NCI-H146 treated with DMSO at 0.1 percent for 48 hours (cell line): ENCODE data around the gene TFPT.

Source experiments
- DNase-seq: peaks from one replicate; lab custom pipeline; 2025; ENCODE audit not compliant: unreplicated experiment; lab: John Stamatoyannopoulos, UW

Gene TFPT

DNA sequence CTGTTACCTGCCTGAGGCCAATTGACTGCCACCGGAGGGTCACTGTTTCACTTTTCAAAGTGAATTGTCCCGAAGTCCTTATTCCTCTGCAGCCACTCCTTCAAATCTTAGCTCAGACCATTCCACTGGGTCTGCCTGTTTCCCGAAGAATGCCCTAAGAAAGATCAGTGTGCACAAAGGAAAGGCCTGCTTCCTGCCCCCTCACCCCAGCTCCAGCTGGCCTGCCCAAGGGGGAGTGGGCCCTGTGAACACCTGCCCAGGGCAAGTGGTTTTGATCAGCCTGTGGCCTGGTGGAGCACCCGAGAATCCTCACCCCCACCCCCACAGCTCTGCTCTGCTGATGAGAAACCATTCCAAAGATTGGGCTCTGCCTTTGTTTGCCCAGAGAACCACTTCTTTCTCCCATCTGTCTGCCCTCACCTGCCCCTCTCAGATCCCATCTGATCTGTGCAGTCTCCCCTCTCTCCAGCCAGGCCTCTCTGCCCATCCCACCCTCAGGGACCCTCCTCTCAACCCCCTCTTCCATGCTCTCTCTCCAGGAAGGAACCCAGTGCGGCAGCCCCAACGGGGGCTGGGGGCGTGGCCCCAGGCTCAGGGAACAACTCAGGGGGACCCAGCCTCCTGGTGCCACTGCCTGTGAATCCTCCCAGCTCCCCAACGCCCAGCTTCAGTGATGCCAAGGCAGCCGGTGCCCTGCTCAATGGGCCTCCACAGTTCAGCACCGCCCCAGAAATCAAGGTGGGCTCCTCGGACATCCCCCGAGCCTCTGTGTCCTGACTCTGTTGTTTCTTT is 33.8 kb upstream of the TFPT start:
- DNase-seq: no peak

DNA sequence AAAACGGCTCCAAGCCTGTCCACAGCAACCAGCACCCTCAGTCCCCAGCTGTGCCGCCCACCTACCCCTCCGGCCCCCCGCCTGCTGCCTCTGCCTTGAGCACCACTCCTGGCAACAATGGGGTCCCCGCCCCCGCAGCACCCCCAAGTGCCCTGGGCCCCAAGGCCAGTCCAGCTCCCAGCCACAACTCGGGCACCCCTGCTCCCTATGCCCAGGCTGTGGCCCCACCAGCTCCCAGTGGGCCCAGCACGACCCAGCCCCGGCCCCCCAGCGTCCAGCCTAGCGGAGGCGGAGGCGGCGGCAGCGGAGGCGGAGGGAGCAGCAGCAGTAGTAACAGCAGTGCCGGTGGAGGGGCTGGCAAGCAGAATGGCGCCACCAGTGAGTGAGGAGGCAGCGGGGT is 32.7 kb upstream of the TFPT start:
- DNase-seq: no peak

DNA sequence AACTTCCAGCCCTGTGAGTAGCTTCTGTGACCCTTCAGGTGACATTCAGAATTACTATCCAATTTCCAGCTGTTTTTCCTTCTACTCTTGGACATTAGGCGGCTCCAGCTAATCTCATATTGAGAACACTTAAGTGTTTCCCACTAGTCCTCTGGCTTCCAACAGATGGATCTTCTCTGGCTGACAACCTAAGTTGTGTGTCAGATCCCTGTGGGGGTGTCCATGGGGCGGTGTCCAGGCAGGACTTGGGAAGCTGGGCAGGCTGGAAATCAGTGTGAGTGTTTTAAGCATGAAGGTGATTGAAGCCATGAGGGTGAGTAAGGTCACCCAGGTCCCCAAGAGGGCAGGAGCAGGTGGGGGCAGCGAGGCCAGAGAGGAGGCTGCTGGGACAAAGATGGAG is 32.2 kb upstream of the TFPT start:
- DNase-seq: no peak

DNA sequence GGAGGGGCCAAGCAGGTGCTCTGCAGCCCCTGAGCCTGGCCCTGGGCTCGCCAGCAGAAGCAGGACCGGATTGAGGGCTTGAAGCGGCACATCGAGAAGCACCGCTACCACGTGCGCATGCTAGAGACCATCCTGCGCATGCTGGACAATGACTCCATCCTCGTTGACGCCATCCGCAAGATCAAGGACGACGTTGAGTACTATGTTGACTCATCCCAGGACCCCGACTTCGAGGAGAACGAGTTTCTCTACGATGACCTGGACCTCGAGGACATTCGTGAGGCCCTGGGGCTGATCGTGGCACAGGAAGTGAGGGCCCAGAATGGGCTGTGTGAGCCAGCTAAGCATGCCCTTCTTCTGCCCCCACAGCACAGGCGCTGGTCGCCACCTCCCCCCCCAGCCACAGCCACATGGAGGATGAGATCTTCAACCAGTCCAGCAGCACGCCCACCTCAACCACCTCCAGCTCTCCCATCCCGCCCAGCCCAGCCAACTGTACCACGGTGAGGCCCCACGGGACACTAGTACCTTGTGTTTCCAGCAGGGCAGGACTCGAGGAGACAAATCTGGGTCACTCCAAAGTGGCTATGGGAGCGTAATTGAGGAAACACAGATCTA is 30.2 kb upstream of the TFPT start:
- DNase-seq: no peak

DNA sequence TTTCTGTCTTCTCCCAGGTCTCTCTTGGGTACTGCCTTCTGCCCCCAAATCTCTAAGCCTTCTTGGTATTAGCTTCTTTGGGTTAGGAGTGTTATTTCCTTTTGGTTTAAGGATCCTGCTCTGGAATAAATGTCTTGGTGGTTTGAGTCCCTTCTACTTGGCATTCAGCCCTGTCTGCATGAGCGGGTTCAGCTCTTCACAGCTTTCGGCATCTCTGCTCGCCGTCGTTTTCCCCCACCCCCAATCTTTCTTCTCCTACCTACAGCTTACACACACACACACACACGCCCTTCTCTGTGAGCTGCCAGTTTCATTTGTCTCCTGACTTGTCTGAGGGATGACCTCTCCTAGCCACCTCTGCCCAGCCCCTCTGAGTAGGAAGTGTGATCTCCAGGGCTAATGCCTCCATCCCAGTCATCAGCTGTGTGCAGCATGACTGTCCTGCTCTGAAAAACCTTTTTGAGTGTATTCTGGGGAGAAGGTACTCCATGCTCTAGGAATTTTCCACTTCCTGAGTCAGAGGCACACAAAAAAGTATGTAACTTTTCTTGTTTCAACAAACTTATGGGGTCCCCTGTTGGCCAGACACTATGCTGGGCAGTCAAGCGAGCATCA is 26.8 kb upstream of the TFPT start:
- no peak for DNase-seq

DNA sequence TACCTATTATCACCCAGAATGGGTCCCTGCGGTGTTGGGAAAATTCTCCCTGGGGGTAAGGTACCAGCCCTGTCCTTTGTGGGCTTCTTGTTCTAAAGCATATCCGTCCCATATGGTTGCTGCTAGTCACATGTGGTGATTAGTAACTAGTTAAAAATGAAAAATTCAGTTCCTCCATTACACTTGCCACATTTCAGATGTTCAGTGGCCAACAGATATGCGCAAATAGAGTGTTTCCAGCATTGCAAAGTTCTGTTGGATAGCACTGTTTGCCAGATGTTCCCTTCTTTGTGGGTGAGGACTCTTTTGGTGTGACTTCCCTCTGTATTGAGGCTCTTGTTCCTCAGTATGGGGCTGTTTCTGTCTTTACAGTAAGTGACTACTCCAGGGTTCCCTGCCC is 25.9 kb upstream of the TFPT start:
- DNase-seq: no peak

DNA sequence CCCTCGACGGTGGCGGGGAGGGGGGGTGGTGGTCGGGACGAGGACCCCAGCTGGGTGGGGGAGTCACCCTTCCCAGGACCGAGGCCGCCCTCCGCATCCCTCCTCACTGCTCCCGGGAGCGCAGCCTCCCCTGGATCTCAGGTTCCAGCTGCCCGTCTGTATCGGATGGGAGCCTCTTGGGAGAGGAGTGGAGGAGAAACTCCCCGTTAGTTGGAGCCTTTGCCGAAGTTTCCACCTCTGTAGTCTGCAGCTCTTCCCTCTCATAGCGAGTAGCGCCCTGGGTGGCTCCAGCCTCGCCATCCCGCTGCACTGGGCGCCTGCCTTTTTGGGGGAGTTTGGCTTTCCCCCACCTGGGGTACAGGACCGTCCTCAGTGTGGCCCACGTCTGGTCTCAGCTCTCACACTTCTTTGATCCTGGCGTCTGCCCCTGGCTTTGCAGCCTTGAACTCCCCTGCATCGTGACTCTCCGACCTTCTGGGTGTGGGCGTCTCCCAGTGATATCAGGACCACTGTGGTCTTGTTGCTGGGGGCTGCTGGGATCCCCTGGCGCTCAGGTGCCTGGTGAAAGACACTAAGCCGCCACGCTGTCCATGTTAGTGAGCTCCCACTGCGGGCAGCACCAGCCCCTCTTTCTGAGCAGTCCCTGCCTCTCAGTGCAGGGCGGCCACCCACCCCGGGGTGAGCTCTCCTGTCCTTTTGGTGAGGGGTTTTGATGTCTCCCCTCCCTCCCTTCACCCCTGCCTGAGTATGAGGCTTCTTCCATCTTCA is 23.2 kb upstream of the TFPT start:
- DNase-seq: no peak

DNA sequence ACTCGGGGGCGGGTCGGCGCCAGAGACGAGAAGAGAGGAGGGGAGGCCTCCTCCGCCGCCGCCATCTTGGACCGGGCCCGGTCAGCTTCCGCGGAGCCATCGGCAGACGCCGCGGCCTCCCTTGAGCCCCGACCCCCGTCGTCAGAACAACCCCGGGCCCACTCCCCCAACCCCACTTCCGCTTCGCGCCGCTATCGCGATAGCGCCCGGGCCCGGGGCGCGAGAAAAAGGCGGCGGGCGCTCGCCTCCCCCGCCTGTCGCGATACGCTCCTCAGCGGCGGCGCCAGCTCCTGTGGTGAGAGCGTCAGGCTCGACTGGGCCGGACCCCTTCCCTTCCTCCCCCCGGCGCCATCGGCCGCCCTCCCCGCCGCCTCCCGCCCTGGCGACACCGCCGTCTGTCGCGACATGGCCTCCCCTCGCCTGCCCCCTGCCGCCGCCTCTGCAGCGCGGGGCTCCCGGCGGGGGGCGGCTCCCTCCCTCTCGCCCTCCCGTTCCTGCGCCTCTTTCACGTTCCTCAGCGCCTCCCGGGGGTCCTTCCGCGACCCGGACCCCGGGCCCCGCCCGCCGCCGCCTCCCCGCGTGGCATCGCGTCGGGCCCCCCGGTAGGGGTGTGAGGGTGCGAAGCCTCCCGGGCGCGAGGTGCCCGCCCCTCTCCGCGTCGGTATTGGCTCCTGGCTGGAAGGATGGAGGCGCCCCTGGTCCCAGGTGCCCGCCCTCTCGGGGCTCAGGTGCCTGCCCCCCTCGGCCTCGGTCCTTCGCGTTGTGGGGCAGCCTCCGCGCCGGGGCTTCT is 22.4 kb upstream of the TFPT start, which contains the start of gene CNOT3:
Gene CNOT3 (plus strand): TSS at position 64 of the 790 bp plus-strand sequence. CDS start 5,217 bp downstream, outside the sequence.
- no peak for DNase-seq

DNA sequence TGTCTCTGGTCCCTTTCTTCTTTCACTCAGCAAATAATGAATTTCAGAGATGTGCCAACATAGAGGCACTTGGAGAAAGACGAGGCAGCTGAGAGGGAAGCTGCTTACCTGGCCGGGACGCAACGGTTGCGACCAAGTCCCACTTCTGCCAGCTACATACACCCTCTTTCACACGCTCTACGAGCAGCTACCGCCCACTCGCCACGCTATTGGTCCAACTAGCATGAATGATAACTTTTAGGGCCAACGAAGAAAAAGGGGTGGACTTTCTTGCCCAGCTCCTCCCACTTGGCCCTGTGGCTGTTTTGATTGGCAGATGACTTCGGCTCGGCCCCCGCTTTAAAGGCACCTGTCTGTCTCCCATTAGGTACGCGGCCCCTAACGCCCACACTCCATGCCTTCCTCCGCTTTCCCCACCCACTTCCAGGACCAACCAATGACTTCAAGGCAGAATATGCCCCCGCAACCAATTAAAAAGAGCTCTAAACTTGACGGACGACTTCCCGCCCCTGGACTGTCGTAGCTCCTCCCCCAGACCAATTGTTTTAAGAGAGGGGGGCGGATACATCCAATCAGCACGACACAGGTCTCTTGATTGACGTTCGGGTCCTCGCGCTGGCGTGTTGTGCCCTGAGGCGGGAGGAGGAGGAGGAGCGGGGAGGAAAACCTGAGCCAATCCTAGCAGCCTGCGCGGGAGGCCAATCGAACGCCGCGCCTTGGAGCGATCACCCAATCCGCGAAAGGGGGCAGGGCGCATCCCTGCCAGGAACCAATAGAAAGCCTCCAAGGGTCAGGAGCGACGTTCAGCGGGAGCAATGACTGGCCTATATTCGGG is 21.6 kb upstream of the TFPT start:
- peak; percentile 100 for DNase-seq

DNA sequence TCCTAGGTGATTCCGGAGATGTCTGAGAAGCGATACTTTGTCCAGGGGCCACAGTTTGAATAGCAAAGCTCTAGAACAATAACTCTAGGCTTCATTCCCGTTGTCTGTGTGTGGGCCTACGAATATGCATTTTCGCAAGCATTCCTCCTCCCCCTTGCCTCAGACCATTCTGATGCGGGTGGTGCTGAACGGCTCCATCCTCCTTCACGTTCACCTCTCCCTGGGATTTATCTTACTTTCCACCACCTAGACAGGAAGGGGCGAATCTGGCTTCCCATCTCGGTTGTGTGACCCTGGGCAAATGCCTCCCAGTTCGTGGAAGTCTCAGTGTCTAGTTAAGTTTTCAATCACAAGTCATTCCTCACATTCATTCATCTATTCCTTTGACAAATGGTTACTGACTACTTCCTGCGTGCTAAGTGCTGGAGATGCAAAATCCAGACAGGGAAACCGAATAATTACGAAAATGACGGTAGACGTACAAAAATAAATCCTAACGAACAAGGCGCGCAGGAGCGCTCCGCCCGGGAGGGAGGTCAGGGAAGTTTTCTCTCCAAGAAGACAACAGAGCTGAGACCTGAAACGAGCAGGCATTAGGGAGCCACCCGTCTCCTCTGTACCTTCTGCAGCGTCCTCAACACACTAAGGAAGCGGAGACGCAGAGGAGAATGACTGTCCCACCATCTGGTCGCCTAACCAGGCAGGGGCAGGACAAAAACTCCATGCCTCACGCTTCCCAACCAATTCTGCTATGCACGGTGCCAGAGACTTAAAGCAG is 20.8 kb upstream of the TFPT start:
- DNase-seq: peak; percentile 29

DNA sequence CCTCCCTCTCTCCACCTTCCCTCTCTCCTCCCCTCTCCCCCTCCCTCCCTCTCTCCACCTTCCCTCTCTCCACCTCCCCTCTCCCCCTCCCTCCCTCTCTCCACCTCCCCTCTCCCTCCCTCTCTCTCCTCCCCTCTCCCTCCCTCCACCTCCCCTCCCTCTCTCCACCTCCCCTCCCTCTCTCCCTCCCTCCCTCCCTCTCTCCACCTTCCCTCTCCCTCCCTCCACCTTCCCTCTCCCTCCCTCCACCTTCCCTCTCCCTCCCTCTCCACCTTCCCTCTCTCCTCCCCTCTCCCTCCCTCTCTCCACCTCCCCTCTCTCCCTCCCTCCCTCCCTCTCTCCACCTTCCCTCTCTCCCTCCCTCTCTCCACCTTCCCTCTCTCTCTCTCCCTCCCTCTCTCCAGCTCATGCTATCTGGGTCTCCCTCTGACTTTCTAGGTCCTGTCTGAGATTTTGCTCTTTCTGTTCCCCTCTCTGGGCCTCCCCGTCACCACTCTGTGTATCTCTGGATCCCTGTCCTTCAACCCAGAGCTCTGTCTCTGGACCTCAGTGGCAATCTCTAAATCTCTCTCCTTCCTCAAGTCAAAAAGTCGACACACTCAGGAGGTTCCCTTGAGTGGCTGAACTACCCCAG is 18.6 kb upstream of the TFPT start:
- DNase-seq: no peak

DNA sequence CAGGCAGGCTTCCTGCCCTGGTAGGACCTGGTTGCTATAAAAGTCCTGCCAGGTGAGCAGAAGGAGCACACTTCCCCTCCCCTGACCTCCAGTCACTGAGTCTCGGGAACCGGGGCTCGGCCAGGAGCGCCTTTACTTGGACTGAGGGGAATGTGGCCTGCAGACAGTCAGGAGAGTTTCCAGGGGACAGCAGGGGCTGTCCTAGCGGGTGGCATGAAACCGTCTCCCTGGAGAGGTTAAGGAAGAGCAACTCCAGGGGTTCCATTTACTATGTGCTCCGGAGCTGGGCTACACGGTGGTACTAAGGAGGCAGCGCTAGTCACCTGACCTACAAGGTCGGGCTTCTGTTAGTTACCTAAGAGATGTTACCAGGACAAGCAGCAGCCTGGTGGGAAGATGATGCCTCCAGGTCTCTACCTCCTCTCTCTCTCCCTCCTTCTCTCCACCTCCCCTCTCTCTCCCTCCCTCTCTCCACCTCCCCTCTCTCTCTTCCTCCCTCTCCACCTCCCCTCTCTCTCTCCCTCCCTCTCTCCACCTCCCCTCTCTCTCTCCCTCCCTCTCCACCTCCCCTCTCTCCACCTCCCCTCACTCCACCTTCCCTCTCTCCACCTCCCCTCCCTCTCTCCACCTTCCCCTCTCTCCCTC is 18.0 kb upstream of the TFPT start:
- peak; percentile 47 for DNase-seq

DNA sequence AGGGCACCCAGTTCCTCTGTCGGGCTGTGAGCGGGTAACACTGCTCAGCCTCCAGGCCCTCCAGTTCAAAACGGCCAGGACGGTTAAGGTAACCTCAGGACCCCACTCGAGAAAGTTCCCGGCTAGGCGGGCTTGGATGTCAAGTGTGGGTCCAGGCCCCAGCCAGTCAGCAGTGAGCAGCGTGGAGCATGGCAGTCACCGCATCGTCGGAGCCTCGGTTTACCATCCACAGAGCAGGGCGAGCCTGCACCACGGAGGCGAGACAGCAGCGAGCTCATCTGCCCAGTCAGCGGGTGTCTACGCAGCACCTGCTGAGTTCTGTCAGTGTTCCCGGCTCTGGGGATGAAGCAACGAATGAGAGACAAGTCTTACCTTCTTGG is 14.2 kb upstream of the TFPT start:
- DNase-seq: no peak

DNA sequence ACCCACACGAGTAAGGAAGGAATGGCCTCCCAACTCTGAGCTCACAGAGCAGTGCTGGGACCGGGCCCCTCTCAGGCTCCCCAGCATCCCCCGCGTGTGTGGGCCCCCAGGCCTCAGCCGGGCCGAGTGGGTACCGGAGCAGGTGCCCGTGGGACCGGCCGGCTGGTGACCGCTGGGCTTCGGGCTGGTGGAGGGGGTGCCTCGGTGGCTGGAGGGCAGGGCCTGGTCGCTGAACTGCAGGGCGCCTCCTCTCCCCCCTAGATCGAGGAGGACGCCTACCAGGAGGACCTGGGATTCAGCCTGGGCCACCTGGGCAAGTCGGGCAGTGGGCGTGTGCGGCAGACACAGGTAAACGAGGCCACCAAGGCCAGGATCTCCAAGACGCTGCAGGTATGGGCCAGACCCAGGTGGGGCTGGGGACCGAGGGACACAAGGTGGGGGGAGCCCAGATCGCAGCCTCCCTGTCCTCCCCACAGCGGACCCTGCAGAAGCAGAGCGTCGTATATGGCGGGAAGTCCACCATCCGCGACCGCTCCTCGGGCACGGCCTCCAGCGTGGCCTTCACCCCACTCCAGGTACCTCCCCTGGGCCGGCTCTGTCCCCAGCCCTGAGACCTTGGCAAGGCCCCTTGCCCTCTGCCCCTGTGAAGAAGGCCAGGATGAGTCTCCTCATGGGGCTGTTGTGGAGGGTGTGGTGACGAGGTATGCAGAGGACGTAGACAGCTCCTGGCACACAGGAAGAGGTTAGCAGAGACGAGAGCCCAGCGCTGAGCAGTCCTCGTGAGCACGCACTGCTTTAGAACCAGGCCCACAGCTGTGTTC is 13.5 kb upstream of the TFPT start:
- no peak for DNase-seq

DNA sequence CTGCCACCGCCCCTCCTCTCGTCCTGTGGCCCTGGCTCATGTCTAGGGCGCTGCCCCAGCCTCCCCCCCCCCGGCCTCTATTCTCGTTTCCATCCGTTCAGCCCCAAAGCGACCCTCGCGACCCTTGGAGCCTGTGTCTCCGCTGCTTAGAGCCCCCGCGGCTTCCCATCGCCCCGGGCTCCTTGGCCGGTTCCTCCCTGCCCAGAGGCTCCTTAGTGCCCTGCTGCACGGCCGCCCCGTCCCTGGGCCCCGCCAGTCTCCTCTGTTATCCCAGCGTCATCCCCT is 12.9 kb upstream of the TFPT start:
- DNase-seq: no peak

DNA sequence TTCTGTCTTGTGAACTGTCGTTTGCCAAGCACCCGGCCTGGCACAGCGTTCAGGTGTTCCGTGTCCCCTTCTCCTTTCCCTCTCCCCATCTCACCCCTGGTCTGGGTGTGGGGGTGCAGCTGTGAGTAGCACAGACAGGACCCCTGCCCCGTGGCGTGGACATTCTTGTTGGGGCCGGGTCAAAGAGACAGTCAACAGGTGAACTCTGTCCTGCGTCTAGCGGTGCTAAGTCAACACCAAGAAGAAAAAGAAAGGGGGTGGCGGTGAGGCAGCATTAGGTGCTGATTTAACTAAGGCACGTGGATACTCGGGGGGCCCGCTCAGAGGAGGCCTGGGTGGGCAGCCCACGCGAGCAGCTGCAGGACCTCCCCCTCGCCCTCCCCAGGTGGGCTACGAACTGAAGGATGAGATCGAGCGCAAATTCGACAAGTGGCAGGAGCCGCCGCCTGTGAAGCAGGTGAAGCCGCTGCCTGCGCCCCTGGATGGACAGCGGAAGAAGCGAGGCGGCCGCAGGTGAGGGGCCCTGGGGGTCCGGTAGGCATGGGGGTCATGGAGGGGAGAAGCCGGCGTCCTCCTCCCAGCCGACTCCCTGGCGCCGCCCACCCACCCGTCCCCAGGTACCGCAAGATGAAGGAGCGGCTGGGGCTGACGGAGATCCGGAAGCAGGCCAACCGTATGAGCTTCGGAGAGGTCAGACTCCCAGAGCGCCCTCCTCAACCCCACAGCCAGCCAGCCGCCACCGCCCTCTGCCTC is 12.4 kb upstream of the TFPT start:
- DNase-seq: no peak

DNA sequence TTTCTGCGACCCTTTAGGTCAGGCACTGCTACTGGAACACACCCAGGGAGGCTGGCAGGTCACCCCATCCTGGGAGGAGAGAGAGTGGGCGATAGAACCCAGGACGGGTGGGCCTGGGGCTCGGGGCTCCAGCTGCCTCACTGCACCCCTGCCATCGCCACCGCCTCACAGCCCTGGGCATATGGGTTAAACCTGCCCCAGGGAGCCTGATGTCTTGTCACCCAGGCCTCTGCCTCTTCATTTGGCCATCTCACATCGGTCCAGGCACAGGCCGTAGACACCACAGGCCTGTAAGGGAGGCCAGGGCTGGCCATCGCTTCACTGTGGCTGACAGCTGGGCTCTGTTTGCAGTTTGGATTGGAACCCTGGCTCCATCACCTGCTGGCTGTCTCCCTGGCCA is 10.3 kb upstream of the TFPT start:
- no peak for DNase-seq
